OCI-LY1 (cell line): Measurements from ENCODE around the gene PSENEN.

Experiments used
- EZH2 ChIP-seq: fragments of 200-600 bp; sonication (generic), shearing (Covaris generic); IDR thresholded peaks from 2 replicates; pipeline ENCODE4 v1.8.0; 2017; ENCODE audit warnings: borderline replicate concordance, mixed run types, mild to moderate bottlenecking, antibody characterized with exemption, low read length, moderate library complexity, mixed read lengths
- TF ChIP-seq, protein P1 (sequence below): fragments of 200-600 bp; sonication (generic), shearing (Covaris generic); IDR thresholded peaks from 2 replicates; pipeline ENCODE4 v1.5.1; 2017; ENCODE audit warnings: mild to moderate bottlenecking, antibody characterized with exemption, low read length, moderate library complexity, mixed read lengths

DNA sequence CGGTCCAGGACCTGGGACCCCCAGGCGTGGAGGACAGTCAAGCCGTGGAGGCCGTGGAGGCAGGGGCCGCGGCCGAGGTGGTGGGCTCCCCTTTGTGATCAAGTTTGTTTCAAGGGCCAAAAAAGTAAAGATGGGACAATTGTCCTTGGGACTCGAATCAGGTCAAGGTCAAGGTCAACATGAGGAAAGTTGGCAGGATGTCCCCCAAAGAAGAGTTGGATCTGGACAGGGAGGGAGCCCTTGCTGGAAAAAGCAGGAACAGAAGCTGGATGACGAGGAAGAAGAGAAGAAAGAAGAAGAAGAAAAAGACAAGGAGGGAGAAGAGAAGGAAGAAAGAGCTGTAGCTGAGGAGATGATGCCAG is 25.3 kb upstream of the PSENEN start:
- TF ChIP-seq, protein P1, sequence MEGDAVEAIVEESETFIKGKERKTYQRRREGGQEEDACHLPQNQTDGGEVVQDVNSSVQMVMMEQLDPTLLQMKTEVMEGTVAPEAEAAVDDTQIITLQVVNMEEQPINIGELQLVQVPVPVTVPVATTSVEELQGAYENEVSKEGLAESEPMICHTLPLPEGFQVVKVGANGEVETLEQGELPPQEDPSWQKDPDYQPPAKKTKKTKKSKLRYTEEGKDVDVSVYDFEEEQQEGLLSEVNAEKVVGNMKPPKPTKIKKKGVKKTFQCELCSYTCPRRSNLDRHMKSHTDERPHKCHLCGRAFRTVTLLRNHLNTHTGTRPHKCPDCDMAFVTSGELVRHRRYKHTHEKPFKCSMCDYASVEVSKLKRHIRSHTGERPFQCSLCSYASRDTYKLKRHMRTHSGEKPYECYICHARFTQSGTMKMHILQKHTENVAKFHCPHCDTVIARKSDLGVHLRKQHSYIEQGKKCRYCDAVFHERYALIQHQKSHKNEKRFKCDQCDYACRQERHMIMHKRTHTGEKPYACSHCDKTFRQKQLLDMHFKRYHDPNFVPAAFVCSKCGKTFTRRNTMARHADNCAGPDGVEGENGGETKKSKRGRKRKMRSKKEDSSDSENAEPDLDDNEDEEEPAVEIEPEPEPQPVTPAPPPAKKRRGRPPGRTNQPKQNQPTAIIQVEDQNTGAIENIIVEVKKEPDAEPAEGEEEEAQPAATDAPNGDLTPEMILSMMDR, result no peak
- TF ChIP-seq EZH2, result no peak
